Activated T-cell treated with anti-CD3 and anti-CD28 coated beads for 4 hours (primary cell): Measurements from ENCODE around the gene LGR6.
"Not testable (repeated sequence)": the region's sequence is repeated elsewhere in the genome, so short reads cannot be mapped to it uniquely, and the experiment has no call there.

Experiments used
- DNase-seq: peaks from one replicate; pipeline ENCODE4 v3.0.0-alpha.2; 2020

The LGR6 gene

GRCh38 chr1:202243006-202243405 lies 49.4 kb downstream of the LGR6 start:
- DNase-seq, result no peak

- no peak for DNase-seq
These were observed 51.3 kb downstream of the LGR6 start for GRCh38 chr1:202244841-202245261.

DNA sequence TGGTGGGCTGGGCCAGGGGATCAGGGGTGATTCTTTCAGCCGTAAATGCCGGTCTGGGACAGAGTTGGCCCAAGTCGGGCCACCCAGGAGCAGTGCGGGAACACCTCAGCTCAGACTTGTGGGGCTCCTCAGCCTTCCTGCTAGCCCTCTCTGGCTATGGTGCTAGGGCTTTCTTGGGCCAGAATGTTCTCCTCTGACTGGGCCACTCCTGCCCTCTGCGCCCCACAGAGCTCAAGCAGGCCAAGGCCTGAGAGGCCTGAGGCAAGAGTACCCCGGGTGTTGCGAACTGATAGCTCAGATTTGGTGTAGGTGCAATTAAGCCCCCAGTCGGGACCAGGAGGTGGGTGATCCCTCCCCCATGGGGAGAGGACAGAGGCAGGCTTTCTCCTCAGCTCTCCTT lies 51.8 kb downstream of the LGR6 start:
- no peak for DNase-seq

- no peak for DNase-seq
These were observed 53.5 kb downstream of the LGR6 start for GRCh38 chr1:202247104-202247503.

GRCh38 chr1:202247837-202248795 lies 54.5 kb downstream of the LGR6 start:
- no peak for DNase-seq

DNA sequence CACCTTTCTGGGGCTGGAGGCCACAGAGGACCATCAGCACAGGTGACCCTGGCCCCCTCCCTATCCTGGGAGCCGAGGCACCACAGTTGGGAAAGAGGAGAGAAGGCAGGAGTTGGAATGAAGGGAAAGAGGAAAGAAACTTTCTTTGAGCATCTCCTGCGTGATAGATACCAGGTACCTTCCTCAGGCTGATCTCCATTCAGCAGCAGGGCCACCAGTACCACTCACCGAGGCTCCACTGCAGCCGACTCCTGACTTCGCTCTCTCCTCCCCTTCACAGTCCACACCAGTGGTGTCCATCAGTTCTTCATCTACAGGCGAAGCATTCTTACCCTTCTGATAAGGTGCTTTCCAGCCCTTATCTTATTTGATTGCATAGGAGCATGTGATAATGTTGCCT lies 55.3 kb downstream of the LGR6 start:
- DNase-seq, result no peak

DNA sequence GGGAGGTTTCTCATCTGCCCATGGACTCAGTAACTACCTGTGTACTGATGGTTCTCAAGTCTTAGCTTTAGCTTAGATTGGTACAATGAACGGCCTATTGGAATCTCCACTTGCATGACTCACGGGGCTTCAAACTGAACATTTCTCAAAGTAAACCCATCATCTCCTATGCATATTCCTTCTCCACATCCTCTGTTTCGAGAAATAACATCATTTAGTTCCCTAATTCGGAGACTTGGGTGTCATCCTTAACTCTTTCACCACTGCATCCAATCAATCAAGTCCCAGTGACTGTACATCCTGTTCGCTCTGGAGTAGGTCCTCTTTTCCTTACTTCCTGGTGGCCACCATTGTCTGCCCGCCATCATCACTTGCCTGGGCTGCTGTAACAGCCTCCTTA lies 55.8 kb downstream of the LGR6 start:
- DNase-seq, result no peak

- no peak for DNase-seq
These were observed 56.2 kb downstream of the LGR6 start for GRCh38 chr1:202249846-202250245.

GRCh38 chr1:202250982-202251381 lies 57.4 kb downstream of the LGR6 start:
- DNase-seq, result no peak

GRCh38 chr1:202251424-202252256 lies 58.0 kb downstream of the LGR6 start:
- no peak for DNase-seq

GRCh38 chr1:202252271-202252670 lies 58.7 kb downstream of the LGR6 start:
- DNase-seq, result no peak

DNA sequence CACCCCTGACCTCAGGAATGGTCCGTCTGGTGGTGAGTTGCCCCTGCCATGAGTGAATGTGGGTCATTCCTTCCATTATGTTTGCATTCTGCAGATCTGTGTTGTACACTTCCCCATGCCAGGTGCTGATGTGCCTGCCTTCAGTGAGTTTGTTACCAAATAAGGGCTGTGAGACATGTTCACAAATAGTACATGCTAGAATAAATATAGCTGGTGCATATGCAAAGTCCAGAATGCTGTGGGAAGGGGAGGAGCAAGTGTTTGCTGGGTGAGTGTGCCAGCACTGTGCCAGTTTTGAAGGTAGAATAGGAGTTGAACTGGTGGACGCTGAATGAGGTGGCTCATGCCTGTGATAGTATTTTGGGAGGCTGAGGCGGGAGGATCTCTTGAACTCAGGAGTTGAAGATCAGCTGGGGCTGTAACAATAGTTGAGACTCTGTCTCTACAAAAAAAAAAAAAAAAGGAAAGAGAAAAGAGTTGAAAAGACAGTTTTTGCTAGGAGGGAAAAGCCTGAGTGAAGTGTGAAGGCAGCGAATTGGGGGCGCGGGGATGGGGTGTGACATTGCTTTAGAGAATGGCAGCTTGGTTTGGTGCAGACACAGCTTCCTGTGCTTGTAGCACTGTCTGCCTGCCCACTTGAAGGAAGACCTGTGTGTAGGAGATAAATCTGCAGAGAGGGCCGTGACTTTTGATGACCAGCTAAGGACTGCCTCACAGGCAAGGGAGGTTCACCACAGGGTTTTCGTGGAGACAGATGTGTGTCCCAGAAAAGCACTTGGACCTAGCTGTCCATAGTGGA lies 61.1 kb downstream of the LGR6 start:
- no peak for DNase-seq

- no peak for DNase-seq
These were observed 61.7 kb downstream of the LGR6 start for GRCh38 chr1:202255343-202255742.

- DNase-seq, result no peak
These were observed 66.1 kb downstream of the LGR6 start for GRCh38 chr1:202259705-202260104.

GRCh38 chr1:202261209-202261958 lies 67.8 kb downstream of the LGR6 start:
- DNase-seq, result not testable (repeated sequence)

- DNase-seq, result no peak
These were observed 70.0 kb downstream of the LGR6 start for GRCh38 chr1:202263628-202264027.

DNA sequence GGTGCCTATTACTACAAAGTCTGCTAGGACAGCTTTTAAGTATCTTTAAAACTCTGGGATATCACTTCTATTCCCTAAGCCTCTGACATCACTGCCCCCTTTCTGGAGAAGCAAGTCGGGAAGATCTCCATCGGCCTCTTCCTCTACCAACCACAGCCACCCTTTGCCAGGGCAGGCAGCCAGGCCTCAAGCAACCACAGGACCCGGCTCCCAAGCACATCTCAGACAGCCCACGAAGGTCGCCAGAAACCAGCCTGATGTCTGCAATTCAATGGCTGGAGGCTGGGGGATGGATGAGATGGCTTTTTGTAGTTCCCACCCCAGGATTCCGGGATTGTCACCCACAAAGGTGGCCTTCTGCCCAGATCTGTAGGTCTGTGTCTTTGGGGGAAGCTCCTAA lies 70.7 kb downstream of the LGR6 start:
- DNase-seq, result no peak

GRCh38 chr1:202264726-202265125 lies 71.1 kb downstream of the LGR6 start:
- no peak for DNase-seq

DNA sequence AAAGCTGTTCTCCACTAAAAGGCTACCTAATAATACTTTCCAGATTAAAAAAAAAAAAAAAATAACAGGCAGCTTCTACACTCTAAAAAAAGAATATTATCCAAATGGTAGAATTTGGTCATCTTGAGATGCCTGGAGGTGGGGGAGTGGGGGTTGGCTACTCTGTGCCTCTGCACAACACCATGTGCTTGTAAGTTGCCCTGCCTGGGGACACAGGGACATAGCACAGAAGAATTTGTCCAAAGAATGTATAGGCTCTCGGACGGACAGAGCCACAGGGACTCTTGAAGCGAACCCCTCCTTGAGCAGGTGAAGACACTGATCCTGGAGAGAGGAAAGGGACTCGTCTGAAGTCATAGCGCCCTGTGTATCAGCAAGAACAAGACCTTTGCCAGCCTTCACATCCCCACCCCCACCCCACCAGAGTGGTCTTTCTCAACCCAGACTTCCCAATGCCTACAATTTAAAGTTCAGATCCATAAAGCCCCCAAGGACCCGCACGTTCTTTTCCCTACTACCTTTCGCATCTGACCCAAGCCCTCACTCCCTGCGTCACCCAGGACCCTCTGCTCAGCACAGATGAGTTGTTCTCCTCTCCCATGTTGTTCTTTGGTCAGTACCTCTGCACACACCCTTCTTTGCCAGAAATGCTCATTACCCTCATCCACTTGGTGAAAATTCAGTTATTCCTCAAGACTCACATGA lies 72.6 kb downstream of the LGR6 start:
- DNase-seq, result no peak

GRCh38 chr1:202268032-202268431 lies 74.4 kb downstream of the LGR6 start:
- no peak for DNase-seq

GRCh38 chr1:202268817-202269216 lies 75.2 kb downstream of the LGR6 start:
- no peak for DNase-seq
